HG03196 (cell line): ENCODE results near the gene TMEM107.

Experiments used
- ATAC-seq: cut with Tn5 transposase; IDR thresholded peaks from one replicate; pipeline ENCODE4 v1.9.1; 2021; ENCODE audit not compliant: unreplicated experiment

Gene TMEM107

DNA sequence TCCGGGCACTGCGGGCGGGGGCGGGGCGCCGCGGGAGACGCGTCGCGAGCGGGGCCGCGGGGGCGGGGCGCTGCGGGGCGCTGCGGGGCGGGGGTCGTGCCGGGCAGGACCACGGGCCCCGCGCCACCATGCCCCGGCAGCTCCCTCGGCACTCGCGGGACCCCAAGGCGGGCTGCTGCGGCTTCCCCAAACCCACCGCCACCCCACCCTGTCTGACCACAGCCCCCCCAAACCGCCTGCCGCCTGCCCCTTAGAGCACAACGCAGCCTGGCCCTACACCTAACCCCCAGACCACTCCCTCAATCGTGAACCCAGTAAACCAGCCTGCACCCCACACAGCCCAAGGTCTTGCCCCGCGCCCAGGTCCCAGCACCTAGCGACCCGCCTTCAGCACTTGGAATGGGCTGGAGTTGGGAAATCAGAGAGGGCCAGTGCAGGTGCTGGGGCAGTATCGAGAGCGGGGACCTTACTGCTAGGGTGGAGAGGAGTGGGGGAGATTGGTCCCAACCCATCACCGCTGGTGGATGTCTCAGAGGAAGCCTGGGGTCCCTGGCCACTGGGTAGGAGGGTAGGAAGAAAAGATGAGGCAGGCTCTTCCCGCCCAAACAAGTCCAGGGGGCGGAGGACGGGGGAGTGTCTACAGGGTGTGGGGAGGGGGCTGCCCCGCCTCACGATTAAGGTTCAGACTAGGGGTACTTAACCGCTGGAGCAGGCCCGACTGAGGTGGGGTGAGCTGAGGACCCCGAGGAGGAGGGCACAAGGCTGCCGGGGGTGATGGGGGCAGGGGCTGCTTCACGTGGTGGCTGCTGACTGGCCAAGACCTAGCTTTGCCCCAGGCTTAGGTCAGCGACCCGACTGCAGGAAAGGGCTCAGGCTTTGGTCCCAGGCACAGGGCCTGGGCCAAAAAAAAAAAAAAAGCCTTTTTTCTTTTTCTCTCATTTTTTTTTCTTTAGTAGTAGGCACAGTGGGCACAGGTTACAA, 12.9 kb downstream of the TMEM107 start:
- ATAC-seq, result no peak

DNA sequence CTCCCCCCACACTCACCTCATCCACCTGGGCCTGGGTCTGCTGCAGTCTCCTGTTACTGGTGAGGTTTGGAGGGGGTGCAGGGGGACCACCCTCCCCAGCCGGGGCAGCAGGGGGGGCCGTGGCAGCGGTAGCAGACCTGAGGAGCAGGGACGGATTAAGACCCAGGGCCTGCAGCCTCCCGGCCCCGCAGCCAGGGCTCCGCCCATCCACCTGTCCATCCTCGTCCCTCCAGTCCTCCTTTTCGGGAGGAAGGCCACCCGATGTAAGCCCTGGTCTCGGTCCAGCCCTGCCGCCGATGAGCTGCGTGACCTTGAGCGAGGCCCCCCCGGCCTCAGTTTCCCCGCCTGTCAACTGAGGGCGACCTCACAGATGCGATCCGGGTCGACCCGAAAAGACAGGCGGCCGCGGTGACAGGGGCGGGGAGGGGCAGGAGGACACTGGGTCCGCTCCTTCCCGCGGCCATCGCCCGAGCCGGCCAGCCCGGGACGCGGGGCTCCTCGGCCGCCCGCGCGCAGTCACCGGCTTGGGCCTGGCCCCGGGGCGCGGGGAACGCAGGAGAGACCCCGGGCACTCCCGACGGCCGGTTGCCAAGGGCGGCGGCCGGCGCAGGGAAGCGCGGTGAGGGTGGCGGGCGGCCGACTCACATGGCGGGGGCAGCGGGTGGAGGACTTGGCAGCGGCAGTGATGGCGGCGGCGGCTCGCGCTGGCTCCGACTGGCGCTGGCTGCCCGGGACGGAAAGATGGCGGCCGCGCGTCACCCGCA, 13.8 kb downstream of the TMEM107 start, which contains the start of gene VAMP2:
Gene VAMP2 (minus strand): TSS at position 716 of the 764 bp plus-strand sequence. CDS start 69 bp downstream, at position 647.
- ATAC-seq, result no peak

DNA sequence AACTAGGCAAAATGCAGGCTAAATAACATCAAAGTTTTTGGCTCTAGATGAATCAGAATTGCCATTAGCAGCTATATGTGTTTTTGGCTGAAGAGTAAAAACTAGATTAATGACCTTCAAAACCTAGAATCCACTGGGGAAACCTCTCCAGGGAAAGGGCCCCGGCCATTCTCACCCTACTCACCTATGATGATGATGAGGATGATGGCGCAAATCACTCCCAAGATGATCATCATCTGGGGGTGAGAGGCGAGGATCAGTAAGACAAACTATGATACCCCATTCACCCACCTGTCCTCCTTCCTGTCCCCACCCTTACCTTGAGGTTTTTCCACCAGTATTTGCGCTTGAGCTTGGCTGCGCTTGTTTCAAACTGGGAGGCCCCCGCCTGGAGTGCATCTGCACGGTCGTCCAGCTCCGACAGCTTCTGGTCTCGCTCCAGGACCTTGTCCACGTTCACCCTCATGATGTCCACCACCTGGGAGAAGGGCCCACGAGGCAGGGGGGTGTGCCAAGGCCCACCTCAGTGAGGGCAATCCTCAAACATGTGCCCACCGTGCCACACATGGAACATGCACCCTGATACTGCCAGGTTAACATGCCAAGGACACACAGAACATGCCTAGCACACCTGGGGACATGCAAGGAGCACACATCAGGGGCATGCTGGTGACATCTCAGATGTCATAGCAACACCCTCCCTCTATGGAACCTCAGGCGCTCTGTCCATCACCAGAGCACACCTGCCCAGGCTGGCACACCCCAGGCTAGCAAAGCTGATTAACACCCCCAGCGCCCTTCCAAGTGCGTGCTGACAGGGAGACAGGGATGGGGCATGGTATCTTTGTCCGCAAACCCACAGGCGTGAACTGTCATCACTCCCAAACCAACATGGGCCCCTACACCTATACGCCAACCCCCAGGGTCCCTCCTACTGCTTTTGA, 14.6 kb downstream of the TMEM107 start:
- no peak for ATAC-seq

DNA sequence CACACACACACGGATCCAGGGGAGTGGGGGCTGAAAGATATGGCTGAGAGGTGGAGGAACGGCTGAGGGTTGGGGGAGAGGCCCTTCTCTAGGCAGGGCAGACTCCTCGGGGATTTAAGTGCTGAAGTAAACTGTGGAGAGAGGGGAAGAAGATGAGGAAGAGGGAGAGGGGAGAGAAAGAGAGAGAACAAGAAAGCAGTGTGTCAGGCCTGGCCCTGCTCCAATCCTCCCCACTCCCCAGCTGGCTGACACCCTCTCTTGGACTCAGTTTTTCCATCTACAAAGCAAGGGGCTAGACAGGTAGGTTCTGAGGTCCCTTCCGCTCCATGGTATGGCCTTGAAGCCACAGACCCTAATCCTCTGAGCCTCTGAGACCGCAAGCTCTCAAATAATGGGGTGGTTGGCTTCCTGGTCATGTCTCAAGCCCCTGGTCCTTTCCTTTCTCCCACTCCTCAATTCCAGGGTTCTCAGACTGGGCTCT, 15.4 kb downstream of the TMEM107 start:
- ATAC-seq, result no peak

DNA sequence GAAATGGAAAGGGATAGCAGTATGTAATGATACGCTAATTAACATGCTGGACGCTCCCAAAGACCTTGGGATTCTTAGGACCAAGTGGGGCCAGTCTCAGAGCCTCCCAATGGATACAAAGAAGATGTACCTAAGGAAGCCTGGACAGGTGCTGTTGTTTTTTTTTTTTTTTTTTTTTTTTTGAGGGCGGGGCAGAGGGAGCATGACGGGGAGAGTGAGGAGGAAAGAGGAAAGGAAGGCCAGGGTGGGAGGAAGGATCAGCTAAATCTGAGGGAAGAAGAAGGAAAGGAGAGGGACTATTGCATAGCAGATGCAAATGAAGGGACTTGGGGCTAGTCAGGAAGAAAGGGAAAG, 16.0 kb downstream of the TMEM107 start:
- ATAC-seq, result no peak

DNA sequence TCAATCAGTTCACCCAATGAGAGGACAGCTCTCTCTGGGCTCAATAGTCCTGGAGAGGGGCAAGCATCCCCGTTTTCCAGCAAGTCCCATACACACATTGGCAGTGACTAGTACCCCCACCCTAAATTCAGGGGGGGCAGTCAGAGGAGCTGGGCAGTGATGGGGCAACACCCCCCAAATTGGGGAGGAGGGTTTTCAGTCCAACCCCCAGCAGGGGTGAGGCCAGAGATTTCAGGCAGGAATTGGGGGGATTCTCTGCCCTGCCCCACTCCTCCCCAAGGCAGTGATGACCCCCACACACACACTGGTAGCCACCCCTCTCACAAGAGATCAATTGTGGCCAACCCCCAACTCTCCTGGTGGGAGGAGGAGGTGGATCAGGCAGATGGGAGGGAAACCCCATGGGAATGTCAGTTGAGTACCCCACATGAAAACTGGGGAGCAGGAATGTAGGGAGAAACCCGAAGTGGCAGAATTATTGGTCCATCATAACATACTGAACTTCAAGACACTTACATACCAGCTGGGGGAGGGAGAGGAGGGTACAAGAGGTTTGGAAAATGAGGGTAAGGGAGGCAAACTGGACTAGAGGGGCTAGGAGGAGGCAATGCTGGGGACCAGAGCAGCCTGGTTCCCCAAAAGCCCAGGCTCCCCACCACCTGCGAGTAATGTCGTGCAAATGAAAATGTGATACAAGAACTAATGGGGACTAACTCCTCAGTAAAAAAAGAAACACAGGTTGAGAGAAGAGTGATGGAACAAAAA, 16.5 kb downstream of the TMEM107 start:
- no peak for ATAC-seq

DNA sequence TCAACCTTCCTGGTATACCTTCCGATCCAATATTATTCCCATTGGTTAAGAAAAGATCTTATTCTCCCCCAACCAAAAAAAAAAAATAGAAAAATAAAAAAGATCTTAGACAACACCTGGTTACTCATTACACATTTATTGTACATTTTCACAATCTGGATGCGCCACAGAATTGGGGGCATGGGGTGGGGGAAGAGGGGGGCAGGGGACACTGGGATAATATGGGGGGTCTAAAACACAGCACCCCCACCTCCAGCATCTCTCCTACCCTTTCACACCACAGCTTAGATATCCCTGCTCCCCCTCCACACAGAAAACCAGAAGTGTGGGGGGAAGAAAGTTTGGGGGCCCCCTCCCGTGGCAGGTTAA, 17.2 kb downstream of the TMEM107 start:
- ATAC-seq, result no peak

DNA sequence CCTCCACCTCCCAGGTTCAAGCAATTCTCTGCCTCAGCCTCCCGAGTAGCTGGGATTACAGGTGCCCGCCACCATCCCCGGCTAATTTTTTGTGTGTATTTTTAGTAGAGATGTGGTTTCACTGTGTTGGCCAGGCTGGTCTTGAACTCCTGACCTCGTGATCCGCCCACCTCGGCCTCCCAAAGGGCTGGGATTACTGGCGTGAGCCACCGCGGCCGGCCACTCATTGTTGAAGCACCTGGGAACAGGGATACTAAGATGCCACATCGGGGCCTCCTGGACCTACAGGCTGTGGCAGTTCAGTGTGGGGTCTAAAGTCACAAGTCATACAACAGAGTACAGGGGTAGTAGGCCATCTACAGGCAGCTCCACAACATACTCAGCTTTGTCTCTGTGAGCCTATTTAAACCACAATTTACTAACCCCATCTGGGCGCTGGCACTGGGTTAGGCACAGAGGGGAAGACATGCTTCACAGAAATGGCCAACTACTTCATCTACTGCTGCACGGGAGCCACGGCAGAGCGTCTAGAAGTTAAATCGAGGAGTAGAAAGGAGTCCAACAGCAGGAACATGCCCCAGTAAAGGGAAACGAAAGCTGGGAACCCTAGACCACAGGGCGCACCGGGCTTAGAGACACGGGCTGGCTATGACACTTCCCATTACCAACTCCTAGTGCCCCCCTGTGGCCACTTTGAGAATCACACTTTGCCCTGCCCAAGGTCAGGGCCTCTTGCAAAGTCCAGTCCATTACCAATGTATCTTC, 17.7 kb downstream of the TMEM107 start:
- ATAC-seq, result peak; percentile 25

DNA sequence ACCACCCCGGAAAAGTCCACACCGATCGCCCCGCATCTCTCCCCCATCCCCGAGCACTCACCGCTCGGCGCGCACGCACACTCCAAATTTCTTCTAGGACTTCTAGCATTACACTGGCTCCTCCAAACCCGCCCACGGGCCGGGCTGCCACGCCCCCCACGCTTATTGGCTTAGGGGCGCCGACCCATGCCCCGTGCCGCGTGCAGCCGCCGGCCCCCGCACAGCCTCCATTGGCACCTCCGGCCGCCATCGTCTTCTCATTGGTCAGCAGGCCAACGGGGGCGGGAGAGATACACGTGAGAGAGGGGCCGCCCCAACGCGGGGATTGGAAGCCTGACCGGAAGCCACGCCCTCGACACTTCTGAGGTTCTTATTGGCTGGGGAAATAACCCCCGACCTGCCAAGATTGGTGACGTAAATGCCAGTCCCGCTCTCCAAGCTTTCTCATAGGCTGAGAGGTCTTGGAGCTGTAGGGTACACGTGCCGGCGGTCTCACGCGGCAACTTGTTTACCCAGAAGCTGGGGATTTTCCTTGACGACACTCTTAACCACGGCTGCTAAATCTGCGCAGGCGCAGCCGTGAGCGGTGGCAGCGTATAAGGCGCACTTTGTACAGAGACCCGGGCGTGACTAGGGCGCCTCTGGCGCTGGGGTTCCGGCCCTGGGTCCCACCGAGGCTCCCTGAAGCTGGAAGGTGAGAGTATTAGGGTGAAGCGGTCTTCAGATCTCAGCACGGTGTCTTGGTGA, 19.8 kb downstream of the TMEM107 start:
- ATAC-seq, result peak; percentile 69

DNA sequence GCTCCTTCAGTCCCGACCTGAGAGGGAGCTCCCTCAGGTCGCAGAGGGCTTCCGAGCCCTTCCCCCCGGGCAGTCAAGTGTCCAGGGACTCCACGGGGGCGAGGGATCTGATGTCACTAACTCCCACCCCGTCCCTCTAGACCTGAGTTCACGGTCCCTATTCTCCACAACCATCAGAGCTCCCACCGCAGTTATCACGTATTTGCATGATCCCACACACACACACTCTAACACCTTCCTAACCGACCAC, 20.3 kb downstream of the TMEM107 start:
- ATAC-seq, result no peak

DNA sequence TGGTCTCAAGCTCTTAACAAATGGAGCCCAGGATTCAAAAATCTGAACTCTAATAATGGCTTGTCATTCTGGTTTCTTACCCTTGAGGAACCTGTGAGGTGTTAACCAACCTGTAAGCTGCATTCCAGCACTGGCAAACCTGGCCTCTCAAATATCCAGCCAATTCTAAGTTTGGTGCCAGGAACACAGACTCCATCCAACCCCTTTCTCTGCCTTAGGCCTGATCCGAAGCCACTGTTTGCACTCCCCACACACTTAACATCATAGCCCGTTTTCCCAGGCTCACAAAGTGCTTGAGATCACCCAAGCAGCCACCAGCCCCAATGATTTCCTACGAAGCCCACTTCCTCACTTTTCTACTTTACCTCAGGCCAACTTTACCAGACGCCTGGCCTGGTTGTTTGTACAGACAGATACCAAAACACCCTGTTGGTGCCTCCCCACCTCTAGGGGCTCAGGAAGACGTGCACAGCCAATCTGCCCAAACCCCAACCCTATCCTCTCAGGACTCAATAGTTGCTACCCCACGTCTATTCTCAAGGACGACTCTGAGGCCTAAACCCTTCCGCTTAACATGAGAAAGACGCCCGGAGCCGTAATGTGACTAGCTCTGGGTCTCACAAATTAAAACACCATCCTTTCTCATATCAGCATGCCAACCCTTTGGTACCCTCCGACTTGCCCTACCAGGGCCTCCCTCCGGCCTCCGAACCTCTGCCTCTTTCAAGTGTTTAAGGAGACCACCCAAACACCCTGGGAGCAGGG, 20.8 kb downstream of the TMEM107 start:
- ATAC-seq, result no peak

DNA sequence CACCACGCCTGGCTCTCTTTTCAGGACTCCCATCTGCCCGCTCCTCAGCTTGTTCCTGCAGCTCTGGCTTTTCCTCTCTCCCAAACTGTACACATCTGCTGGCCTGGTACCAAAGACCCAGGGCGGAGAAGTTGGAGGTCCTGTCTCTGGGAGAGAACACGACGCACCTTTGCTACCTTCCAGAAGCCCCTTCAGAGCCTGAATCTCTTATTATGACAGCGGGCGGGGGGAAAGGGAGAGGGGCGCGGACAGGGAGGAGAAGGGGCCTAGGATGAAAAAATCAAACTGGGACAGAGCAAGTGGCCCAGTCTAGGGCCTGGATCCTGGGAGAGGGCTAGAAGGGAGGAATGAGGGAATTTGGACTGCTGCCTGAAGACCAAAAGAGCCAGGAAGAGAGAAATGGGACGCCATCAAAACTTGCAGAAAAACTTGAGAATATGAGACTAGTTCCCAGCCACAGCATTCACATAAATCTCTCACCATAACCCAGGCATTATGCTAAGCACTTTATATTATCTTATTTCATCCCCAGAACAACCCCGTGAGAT, 21.5 kb downstream of the TMEM107 start:
- no peak for ATAC-seq

DNA sequence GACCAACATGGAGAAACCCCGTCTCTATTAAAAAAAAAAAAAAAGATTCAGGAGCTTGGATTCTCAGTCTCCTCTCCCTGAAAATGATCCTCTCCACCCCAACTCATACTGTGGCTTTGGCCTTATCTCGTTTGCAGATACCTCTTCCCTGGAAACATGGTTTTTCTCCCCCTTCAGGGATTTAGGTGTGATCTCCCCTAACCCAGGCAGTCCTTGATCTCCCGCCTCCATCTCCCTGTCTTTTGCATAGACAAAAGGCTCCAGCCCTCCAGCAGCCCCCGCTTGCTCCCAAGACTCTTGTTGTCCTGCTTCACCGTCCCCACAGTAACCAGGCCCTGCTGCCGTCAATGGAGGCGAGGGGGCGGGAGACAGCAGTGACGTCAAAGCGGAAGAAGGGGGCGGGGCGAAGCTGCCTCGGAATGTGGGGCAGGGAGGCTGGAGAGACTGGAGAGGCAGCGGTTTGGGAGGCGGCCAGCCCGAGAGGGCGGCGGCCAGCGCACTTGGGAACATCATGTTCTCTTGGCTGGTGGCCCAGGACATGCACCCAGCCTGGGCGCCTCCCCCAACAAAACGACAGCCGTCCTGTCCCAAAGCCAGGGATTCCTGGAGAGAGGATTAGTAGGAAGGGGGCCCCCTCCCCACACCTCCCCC, 22.1 kb downstream of the TMEM107 start:
- no peak for ATAC-seq

DNA sequence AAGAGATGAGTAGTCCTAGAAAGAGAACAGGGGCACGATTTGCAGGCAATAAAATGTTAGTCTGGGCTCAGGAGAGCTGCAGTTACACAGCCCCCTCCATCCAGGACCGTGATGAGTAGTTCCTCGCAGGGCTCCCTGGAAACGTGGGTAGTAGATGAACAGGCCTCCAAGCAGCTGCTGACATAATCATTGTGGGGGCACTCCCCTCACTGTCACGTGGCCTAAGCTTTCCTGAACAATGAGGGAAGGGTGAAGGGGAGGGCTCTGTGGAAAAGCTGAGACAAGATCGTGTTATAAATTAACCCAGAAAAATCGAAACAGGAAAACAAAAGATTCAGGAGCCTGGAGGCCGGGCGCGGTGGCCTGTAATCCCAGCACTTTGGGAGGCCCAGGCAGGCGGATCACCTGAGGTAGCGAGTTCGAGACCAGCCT, 22.6 kb downstream of the TMEM107 start:
- ATAC-seq, result no peak

DNA sequence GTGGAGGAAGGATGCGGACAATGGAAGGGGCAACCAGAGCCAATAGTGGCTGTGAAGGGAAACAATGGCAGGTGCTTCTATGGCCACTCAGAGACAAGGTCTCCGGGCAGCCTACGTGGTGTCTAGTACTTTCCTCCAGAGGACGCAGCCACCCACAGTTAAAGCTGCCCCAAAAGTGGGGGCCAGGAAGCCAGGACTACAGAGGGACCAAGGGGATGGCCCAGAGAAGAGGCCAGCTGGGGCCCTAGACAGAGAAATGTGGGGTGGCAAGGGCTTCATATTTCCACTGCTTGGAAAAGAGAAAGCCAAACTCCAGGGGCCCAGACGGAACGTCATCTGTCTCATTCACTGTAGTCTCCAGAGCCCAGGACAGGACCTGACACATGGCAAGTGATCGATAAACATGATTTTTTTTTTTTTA, 23.1 kb downstream of the TMEM107 start:
- no peak for ATAC-seq

DNA sequence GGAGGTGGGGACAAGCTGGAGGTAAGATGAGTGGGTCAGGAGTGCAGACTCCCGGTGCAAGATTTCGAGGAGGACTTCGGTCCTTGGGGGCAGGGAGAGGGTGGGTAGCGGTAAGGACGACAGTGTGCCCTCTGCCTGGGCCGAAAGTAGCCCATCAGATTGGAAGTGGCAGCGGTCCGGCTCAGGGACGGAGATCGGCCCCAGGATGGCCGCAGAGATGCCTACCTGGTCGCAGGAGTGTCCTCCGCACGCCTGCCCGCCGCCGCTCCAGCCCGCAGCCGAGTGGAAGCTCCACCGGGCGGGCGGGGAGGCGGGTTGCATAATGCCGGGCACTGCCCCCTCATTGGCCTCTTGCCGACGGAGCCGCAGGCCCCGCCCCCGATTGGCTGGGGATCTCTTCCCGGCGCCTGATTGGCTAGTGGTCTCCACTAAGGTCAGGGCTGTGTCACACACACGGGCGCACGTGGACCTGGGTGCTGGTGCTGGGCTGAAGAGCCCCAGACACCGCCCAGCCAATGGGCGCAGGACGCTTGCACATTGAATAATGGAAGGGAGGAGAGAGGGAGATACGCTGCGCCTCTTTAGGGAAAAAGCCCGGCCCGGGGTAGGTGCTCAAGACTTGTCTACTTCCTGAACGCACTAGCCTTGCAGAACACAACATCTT, 23.9 kb downstream of the TMEM107 start, which contains the start of gene PER1:
Gene PER1 (minus strand): TSS at position 293 of the 664 bp plus-strand sequence. CDS start 1,698 bp downstream, outside the sequence.
- ATAC-seq, result peak; percentile 24
